HCT116 (cell line): Measurements from ENCODE around the gene SV2A. TPM values are rescaled to one million over a fixed set of nuclear protein-coding genes. Genes with fewer than 3 reads are reported as not detected.

ENCODE experiments used
- ATAC-seq: fragments of 200-7000 bp; cut with Tn5 transposase; 2 replicates; pipeline ENCODE4 v1.9.1; 2020; ENCODE audit warnings: mild to moderate bottlenecking, moderate library complexity
- BruUV-seq: library from RNA; stranded (reverse); fragments of 400-500 nt; replicated peaks from 2 replicates; lab custom pipeline; 2021; lab: Mats Ljungman, UMichigan
- CTCF ChIA-PET: fragments of 300-600 bp; sonication (Branson Sonifier 250); formaldehyde crosslinking; loops from one replicate; lab custom pipeline; 2021; ENCODE audit warnings: antibody characterized with exemption; lab: Charles Lee
- POLR2A ChIA-PET: fragments of 300-600, 350-600 bp; sonication (Branson Sonifier 250); formaldehyde crosslinking; loops from one replicate; lab custom pipeline; 2021; ENCODE audit warnings: antibody characterized with exemption; lab: Charles Lee
- RAD21 ChIA-PET, 2 experiments: fragments of 300-600 bp; sonication (Branson Sonifier 250); formaldehyde crosslinking; loops; one replicate each; lab custom pipeline; 2023; ENCODE audit warnings: low total read pairs in 2 of 2; ENCODE audit not compliant: uncharacterized antibody in 2 of 2, unreplicated experiment in 2 of 2, low non-redundant PET in 1 of 2; lab: Charles Lee
- DNase-seq: peaks from one replicate; pipeline ENCODE4 v3.0.0-alpha.2; 2010; ENCODE audit warnings: low read depth, low spot score
- H2AFZ ChIP-seq: fragments of 200-600 bp; shearing (Covaris generic), sonication (generic); 2 replicates; pipeline ENCODE4 v1.6.1; 2017; ENCODE audit warnings: low read depth, mixed run types, mixed read lengths, antibody characterized with exemption, low read length; ENCODE audit not compliant: poor library complexity, severe bottlenecking
- H3K27ac ChIP-seq: 2 replicates; pipeline ENCODE4 v1.5.1; 2012; ENCODE audit warnings: low read depth, low read length
- H3K27me3 ChIP-seq: fragments of 200-600 bp; sonication (generic); 2 replicates; pipeline ENCODE4 v1.6.1; 2016; ENCODE audit warnings: mixed run types, low read length, mixed read lengths; ENCODE audit not compliant: insufficient read depth
- H3K36me3 ChIP-seq, 2 experiments: fragments of 200-500 bp in 1 of 2; fragments of 200-600 bp in 1 of 2; sonication (Bioruptor generic) in 1 of 2; sonication (generic) in 1 of 2; 2 replicates each; pipeline versions ENCODE4 v1.5.1 to v1.6.1; 2014 to 2016; ENCODE audit warnings: low read length in 2 of 2, inconsistent platforms in 1 of 2, mixed read lengths in 1 of 2, mixed run types in 1 of 2; ENCODE audit not compliant: insufficient read depth in 2 of 2, control insufficient read depth in 1 of 2
- H3K4me1 ChIP-seq, 2 experiments: fragments of 200-600 bp in 1 of 2; sonication (generic) in 1 of 2; 2 replicates each; pipeline versions ENCODE4 v1.5.1 to v1.6.1; 2012 to 2017; ENCODE audit warnings: low read length in 2 of 2, inconsistent platforms in 1 of 2, mild to moderate bottlenecking in 1 of 2, mixed read lengths in 1 of 2, mixed run types in 1 of 2, moderate library complexity in 1 of 2; ENCODE audit not compliant: insufficient read depth in 2 of 2, control insufficient read depth in 1 of 2
- H3K4me2 ChIP-seq: fragments of 200-600 bp; sonication (generic); 2 replicates; pipeline ENCODE4 v1.6.1; 2017; ENCODE audit warnings: mixed run types, low read length, mixed read lengths
- H3K4me3 ChIP-seq, 2 experiments: fragments of 200-600 bp in 1 of 2; sonication (generic) in 1 of 2; replicated peaks in 1 of 2; 2 replicates each; pipeline ENCODE4 v1.5.1; 2011 to 2016; ENCODE audit warnings: low read length in 2 of 2, control low read depth in 1 of 2, low read depth in 1 of 2, mild to moderate bottlenecking in 1 of 2, mixed read lengths in 1 of 2, mixed run types in 1 of 2
- H3K79me2 ChIP-seq: fragments of 200-600 bp; sonication (generic); 2 replicates; pipeline ENCODE4 v1.6.1; 2017; ENCODE audit warnings: mild to moderate bottlenecking, mixed run types, low read length, moderate library complexity, mixed read lengths; ENCODE audit not compliant: insufficient read depth
- H3K9ac ChIP-seq: fragments of 200-600 bp; sonication (generic); 2 replicates; pipeline ENCODE4 v1.6.1; 2016; ENCODE audit warnings: low read length, mixed read lengths
- H3K9me2 ChIP-seq: fragments of 200-600 bp; sonication (generic), shearing (Covaris generic); 2 replicates; pipeline ENCODE4 v1.6.1; 2017; ENCODE audit warnings: mixed run types, mild to moderate bottlenecking, moderate library complexity; ENCODE audit not compliant: insufficient read depth
- H3K9me3 ChIP-seq, 2 experiments: fragments of 200-500 bp in 1 of 2; fragments of 200-600 bp in 1 of 2; sonication (Bioruptor generic) in 1 of 2; sonication (generic) in 1 of 2; 2 replicates each; pipeline ENCODE4 v1.6.1; 2014 to 2017; ENCODE audit warnings: low read length in 2 of 2, mixed read lengths in 2 of 2, inconsistent platforms in 1 of 2, low read depth in 1 of 2, mild to moderate bottlenecking in 1 of 2, mixed run types in 1 of 2, moderate library complexity in 1 of 2; ENCODE audit not compliant: control insufficient read depth in 1 of 2, insufficient read depth in 1 of 2
- H4K20me1 ChIP-seq: fragments of 200-600 bp; sonication (generic), shearing (Covaris generic); 2 replicates; pipeline ENCODE4 v1.6.1; 2017; ENCODE audit warnings: mixed run types, mild to moderate bottlenecking, moderate library complexity; ENCODE audit not compliant: insufficient read depth
- ATF3 ChIP-seq: IDR thresholded peaks from 2 replicates; pipeline ENCODE4 v1.6.1; 2012
- CBX3 ChIP-seq: IDR thresholded peaks from 2 replicates; pipeline ENCODE4 v1.6.1; 2012; ENCODE audit warnings: low read depth
- ELF1 ChIP-seq: IDR thresholded peaks from 2 replicates; pipeline ENCODE4 v1.6.1; 2012; ENCODE audit warnings: low read depth, borderline replicate concordance
- EZH2phosphoT487 ChIP-seq: fragments of 200-600 bp; IDR thresholded peaks from 2 replicates; pipeline ENCODE4 v1.6.1; 2018; ENCODE audit warnings: antibody characterized with exemption, borderline replicate concordance
- JUND ChIP-seq: IDR thresholded peaks from 2 replicates; pipeline ENCODE4 v1.6.1; 2012
- MAX ChIP-seq: IDR thresholded peaks from 2 replicates; pipeline ENCODE4 v1.6.1; 2012
- POLR2A ChIP-seq: IDR thresholded peaks from 2 replicates; pipeline ENCODE4 v1.7.0; 2011; ENCODE audit warnings: borderline replicate concordance; ENCODE audit not compliant: insufficient read depth, insufficient read length; ENCODE audit errors: extremely low read depth
- RAD21 ChIP-seq: IDR thresholded peaks from 2 replicates; pipeline ENCODE4 v1.6.1; 2012; ENCODE audit warnings: low read depth, mild to moderate bottlenecking
- SIN3A ChIP-seq: IDR thresholded peaks from 2 replicates; pipeline ENCODE4 v1.6.1; 2012; ENCODE audit warnings: low read depth
- SRF ChIP-seq: IDR thresholded peaks from 2 replicates; pipeline ENCODE4 v1.6.1; 2012; ENCODE audit warnings: low read depth
- TCF7L2 ChIP-seq: IDR thresholded peaks from 2 replicates; pipeline ENCODE4 v1.7.0; 2011; ENCODE audit warnings: borderline replicate concordance, inconsistent platforms; ENCODE audit not compliant: insufficient read depth, insufficient read length; ENCODE audit errors: extremely low read depth
- YY1 ChIP-seq: IDR thresholded peaks from 2 replicates; pipeline ENCODE4 v1.6.1; 2011; ENCODE audit warnings: low read length, low read depth, moderate library complexity, mild to moderate bottlenecking; ENCODE audit not compliant: insufficient replicate concordance; ENCODE audit errors: extremely low read depth
- ZNF274 ChIP-seq: fragments of 200-500 bp; sonication (Bioruptor generic); IDR thresholded peaks from 2 replicates; pipeline ENCODE4 v1.6.1; 2014; ENCODE audit warnings: mild to moderate bottlenecking, low read depth, low read length, inconsistent platforms
- intact Hi-C: fragments of 100-400 bp; cut with micrococcal nuclease; formaldehyde crosslinking; loops from 2 replicates; pipeline ENCODE4 v1.10.0; 2022
- total RNA-seq: library from RNA; stranded (reverse); gene quantifications from one replicate; pipeline ENCODE4 v1.2.1, GENCODE V29; 2021; ENCODE audit not compliant: unreplicated experiment
- TF ChIP-seq, protein P1 (sequence below), 3 experiments: fragments of 200-600 bp in 1 of 3; sonication (generic) in 1 of 3; IDR thresholded peaks in 2 of 3; conservative IDR thresholded peaks in 1 of 3; 2 replicates each; pipeline ENCODE4 v1.5.1; 2012 to 2017; ENCODE audit warnings: low read depth in 2 of 3, low read length in 2 of 3, antibody characterized with exemption in 1 of 3, borderline replicate concordance in 1 of 3, control low read depth in 1 of 3, mild to moderate bottlenecking in 1 of 3, mixed read lengths in 1 of 3, mixed run types in 1 of 3, moderate library complexity in 1 of 3; ENCODE audit not compliant: insufficient read depth in 1 of 3

Gene SV2A
- total RNA-seq, 1 experiment from 2014 or later = 0.15 TPM

DNA sequence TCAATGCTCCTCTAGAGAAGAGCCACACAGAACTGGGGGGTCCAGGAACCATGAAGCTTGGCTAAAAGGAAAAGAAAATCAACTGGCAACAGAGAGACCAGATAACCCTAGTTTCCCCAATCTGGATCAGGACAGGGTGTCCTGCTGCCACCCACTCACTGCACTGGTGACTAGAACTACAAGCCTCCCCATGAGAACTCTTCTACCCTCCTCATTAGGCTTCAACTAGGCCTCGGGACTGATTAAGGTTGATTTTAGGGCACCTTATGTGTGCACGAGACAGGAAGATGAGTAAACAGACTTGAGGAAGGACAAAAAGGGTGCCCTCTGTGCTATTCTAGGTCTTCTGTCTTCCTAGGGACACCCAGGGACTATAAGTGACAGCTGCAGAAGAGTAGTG is 12.2 kb upstream of the SV2A start:
- ChIA-PET CTCF (no interaction called here), POLR2A (interaction anchor here (2.3 to 2.5 kb wide), 2 partner anchors 9 to 42 kb away, joined by 23 to 29 read pairs; a partner anchor contains a TSS), RAD21 (no interaction called here)
- intact Hi-C loops = no loop called here
- peaks cover 9 to 31% of the 10 kb centered on the region in 2 experiments; a peak in 3 of 4 replicates for H3K4me1 ChIP-seq
- H3K9me3 ChIP-seq = no peaks in the 10 kb centered on the region
- no peaks in the 10 kb centered on the region for H3K9me2 ChIP-seq
- no peak overlapping the region for H3K9ac ChIP-seq
- DNase-seq (no peak), ATAC-seq (no peak)
- no peak overlapping the region for H2AFZ ChIP-seq
- peaks cover 5% of the 10 kb centered on the region; the same call in 1 of the 2 replicates for H4K20me1 ChIP-seq
- no peak overlapping the region for H3K4me2 ChIP-seq
- BruUV-seq = no TSS peak
- H3K79me2 ChIP-seq = peaks cover 31% of the 10 kb centered on the region
- H3K27me3 ChIP-seq = no peaks in the 10 kb centered on the region
- H3K27ac ChIP-seq = no peak overlapping the region
- TF ChIP-seq CBX3 = no peak
- TF ChIP-seq ATF3 = no peak
- TF ChIP-seq SIN3A = no peak
- TF ChIP-seq ELF1 = no peak
- no peak for TF ChIP-seq JUND
- TF ChIP-seq TCF7L2 = no peak
- TF ChIP-seq POLR2A = no peak
- TF ChIP-seq ZNF274 = no peak
- TF ChIP-seq, protein P1, sequence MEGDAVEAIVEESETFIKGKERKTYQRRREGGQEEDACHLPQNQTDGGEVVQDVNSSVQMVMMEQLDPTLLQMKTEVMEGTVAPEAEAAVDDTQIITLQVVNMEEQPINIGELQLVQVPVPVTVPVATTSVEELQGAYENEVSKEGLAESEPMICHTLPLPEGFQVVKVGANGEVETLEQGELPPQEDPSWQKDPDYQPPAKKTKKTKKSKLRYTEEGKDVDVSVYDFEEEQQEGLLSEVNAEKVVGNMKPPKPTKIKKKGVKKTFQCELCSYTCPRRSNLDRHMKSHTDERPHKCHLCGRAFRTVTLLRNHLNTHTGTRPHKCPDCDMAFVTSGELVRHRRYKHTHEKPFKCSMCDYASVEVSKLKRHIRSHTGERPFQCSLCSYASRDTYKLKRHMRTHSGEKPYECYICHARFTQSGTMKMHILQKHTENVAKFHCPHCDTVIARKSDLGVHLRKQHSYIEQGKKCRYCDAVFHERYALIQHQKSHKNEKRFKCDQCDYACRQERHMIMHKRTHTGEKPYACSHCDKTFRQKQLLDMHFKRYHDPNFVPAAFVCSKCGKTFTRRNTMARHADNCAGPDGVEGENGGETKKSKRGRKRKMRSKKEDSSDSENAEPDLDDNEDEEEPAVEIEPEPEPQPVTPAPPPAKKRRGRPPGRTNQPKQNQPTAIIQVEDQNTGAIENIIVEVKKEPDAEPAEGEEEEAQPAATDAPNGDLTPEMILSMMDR (IDR thresholded peaks at IDR 0.05 in 2 of 3, conservative IDR thresholded peaks at IDR 0.05 in 1 of 3; ENCODE audit: borderline replicate concordance in 1 of 3, insufficient read depth in 1 of 3, low read depth in 2 of 3, low read length in 2 of 3) = no peak
- TF ChIP-seq MAX = no peak
- no peak for TF ChIP-seq RAD21
- TF ChIP-seq EZH2phosphoT487 = no peak
- no peak for TF ChIP-seq YY1
- TF ChIP-seq SRF = no peak
- H3K36me3 ChIP-seq = peaks cover 15 to 19% of the 10 kb centered on the region in 2 experiments; a peak in 3 of 4 replicates
- H3K4me3 ChIP-seq = no peak overlapping the region
